ENCODE data around the gene ABCB11.
"Not testable (repeated sequence)": the region's sequence is repeated elsewhere in the genome, so short reads cannot be mapped to it uniquely, and the experiment has no call there.

ABCB11 gene

DNA sequence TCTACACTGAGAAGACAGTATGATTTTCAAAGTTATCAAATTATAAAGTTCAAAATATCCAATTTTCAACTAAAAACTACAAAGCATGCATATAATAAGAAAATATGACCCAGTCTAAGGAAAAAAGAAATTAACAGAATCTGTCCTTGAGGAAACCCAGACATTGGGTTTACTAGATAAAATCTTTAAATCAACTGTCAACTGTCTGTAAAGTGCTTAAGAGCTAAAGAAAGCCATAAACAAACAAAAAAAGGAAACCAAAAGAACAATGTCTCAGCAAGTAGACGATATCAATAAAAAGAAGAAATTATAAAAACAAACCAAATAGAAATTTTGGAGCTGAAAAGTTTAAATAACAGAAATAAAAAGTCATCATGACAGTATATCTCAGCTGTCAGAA lies 10.5 kb upstream of the ABCB11 start:
- DNase-seq: no peak

DNA sequence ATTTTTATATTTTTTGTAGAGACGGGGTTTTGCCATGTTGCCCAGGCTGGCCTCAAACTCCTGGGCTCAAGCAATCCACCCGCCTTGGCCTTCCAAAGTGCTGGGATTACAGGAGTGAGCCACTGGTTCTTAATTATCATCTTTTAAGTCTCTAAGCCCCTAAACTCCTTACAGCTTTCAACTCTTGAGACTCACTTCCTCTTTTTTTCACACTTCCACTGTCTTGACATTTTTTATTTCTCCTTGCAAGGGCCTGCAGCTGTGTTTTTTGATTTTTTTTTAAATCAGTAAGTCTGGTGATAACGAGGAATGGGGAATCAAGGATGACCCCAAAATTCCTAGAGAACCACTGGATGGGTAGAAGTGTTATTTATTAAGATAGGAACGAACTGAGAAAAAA lies 8.6 kb upstream of the ABCB11 start:
- DNase-seq: no peak

DNA sequence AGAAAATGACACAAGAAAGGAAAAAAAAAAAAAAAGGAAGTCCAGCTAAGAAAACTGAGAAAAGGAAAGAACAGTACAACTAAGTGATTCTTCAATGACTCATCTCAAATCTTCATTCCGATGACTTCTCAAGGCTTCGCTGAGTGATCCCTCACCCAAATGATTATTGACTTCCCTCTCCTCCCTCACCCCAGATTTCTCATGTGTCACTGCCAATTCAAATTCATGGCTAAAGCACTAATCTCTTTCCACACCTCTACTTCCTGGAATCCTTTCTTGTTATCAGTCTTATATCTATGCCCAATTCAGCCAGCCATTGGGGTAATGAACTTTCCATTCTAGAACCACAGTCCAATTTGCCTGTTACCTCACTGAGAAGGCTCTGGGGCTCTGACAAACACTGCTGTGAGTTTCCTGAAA lies 7.2 kb upstream of the ABCB11 start:
- no peak for DNase-seq

DNA sequence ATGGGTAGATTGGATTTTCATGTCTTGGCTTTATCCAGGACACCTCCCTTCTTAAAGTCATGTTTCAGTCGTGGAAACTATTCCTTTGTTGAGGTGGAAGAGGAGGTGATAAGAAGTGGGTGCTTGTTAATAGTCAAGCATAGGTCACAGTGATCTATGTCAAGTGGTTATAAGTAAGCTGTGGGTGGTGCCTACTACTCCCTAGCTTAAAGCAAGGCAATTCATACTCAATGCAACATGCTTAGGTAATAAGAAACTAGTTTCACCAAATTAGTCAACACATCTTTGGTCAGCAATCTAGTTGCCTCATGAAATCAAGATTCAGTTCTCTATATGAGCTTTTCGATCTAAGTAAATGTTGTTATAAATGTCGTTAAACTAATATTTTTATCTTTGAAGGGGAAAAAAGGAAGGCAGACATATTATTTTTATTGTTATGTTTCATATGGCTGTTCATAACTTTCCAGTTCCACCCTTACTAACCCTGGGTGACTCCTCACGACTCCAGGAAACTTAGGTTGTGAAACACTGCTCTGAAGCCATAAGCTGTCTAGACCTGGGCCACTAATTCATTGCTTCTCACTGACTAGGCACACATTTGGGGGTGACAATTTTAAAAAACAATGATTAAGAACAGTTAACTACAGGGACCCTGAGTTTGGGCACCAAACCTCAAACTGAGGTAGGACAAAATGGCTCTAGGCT lies 5.8 kb upstream of the ABCB11 start:
- DNase-seq: no peak

DNA sequence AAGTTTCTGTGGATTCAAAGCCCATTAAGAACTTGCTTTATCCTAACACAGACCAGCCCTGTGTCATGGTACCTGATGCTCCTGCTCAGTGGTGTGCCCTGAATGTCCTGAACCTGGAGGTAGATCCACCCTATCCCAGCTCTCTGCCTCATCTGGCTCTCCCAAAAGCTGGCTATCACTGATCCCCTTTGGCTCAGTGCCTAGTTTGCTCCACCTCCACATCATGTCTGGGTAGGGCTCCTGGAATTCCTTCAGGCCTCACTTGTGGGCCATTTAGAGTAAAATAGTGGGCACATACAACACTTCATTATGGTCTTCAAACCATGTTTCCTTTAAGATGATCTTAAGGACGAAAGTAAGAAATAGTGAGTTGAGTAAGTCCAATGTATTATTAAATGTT lies 4.8 kb upstream of the ABCB11 start:
- DNase-seq: no peak

DNA sequence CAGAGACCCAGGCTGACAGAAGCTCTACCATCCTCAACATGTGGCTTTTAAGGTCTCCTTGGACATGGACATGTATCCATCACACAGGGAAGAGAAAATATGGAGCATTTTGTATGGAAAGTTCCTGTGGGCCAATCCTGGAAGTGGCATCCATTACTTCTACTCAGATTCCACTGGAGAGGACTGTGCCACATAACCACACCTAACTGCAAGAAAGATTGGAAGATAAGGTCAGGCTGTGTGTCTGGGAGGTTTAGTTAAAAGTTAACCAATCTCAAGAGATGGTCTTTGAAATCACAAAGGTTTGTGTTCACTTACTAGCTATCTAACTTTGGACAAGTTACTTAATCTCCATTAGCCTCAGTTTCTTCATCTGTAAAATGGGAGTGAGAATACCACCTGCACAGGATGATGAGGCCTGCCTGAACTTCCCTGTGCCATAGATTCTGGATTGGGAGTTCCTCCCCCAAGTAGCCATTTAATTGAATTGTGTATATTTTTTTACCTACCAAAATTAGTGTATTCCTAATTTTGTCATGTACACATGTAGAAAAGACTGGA lies 3.9 kb upstream of the ABCB11 start:
- DNase-seq: no peak

DNA sequence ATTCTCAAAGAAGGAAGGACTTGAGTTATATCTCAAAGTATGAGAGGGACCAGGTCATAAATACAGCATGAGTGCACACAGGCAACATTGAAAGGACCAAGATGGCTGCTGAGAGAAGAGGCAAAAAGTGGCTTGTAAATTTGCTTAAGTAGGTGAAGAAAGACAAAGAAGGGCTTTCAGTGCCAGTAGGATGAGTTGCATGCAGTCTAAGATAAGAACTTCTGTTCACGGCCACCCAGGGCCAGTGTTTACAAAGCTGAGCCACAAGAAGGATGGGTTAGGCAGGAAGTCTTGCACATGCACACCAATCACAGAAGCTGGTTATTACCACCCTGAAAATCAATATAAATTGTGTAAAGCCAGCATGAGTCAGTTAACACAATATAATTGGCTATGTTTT lies 3.1 kb upstream of the ABCB11 start:
- no peak for DNase-seq

DNA sequence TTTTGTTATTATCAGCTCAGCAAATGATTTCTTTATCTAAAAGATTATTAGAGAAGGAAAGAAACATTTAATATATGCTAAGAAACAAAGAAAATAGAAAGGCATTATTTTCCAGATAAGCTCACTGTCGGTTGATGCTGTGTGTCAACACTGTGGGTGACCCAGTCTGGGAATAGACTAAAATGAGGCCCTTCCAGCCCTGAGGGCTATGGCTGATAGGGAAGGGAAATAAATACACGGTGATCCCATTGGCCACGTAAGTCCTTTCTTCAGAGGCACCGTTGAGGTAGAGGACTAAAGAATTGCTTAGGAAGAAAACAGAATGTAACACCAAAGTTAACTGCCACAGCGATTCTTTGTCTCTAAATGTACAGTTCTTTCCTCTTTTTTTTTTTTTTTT lies 1.8 kb downstream of the ABCB11 start:
- DNase-seq: no peak

DNA sequence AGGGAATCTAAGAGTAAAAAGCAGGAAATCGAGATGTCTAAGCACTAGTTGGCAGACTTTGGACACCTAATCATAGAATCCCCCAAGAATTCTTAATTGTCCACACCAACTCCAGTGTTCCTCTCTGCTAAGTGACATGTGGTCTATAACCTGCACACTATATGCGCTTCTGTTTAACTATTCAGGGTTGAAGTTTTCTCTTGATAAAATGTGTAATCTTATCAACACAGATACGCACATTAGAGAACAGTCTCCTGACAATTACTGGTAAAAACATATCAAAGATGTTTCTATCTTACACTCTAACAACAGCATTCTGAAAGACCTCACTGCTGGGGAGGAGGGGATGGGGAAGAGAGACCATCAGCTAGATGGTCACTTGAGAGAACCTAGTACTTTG lies 3.9 kb downstream of the ABCB11 start:
- no peak for DNase-seq

DNA sequence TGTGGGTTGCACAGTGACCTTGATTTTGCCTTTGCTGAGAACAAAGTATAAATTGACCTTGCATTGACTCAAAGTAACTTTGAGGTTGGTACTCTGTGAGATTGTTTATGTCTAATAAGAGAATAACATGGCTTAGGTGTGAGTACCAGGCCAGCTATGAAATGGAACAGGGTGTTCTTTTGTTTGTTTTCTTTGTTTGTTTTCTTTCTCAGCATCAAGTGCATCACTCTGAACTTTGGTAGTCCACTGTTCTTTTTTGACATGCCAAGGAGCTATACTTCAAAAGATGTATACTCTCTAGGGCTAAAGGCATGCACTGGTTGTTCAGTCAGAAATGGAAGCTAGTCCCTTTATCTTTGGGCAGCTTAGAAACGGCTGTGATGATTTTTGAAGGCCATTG lies 5.1 kb downstream of the ABCB11 start:
- no peak for DNase-seq

DNA sequence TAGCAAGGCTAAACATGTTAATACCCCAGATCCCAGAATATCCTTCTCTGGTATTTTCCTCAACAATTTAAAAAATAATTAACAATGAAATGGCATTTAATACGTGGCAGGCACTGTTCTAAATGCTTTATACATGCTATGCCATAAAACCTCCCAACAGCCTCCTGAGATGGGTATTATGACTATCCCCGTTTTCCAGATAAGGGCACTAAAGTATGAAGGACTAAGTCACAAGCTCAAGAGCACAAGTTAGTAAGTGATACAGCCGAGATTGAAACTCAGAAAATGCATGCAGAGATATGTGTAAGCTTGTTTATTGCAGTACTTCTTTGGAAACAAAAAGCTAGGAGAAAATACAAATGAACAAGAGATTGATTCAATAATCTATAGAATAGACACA lies 8.0 kb downstream of the ABCB11 start:
- no peak for DNase-seq

DNA sequence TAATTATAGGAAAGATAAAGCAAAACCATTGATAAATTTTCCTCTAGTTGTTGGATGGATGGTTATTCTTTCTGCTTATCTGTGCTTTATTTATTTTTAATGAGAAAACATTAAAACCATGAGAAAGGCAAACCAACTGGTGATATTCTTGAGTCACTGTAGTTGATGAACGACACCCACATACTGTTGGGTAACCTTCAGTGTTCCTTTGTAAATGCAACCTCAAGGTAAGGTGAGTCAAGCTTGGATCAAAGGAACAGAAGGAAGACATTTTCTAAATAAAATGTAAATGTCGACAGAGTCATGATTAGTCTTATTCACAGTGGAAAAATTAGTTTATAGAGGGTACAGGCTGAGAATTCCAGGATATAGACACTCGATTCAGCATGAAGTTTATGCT lies 12.7 kb downstream of the ABCB11 start:
- DNase-seq: no peak

DNA sequence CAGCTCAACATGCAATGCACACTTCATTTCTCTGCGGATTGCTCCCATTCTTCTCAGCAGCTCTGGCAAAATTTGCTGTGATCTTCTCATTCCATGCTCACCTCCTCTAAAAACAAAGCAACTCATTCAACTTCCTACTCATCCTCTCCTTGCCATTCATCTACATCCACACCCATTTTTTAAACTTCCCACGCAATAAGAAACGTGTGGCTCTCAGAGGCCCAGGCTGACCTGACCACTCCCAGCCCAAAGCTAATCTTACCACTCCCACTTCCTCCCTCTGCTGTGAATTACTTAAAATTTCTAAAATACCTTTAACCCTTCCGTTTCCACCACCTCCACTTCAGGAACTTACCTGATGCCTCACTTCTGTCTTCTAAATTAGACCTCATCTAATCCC lies 15.2 kb downstream of the ABCB11 start:
- no peak for DNase-seq

DNA sequence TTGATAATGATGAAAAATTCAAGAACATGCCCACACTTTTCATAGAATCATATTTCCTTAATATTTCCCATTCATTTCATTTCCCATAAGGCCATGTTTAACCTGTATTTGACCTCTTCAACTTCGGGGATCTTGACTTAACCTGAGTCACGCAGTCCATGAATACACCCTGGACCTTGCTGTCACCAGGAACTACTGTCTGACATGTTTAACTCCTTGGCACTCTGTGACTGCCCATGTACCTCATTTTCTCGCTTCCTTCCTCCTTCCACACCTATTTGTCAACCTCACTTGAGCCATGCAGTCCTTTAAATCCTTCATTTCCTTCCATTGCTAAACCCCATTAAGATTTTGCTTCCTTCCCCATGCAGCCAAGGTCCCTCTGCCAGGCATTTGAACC lies 16.3 kb downstream of the ABCB11 start:
- no peak for DNase-seq

DNA sequence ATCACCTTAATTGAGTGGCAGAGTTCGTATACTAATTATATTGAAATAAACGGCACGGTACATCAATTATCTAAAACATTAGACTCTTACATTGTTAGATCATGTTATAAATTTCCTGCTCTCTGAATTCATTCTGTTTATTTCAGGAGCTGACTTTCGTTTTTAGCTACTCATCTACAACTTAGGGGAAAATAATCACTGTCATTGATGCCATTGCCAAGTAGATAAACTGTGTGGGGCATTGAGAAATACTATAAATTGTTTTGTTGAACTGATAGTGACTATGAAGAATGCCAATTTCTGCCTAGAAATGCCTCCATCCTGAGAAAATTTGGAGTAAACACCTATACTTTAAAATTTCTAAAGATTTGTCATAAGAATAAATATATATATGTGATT lies 17.5 kb downstream of the ABCB11 start:
- no peak for DNase-seq

DNA sequence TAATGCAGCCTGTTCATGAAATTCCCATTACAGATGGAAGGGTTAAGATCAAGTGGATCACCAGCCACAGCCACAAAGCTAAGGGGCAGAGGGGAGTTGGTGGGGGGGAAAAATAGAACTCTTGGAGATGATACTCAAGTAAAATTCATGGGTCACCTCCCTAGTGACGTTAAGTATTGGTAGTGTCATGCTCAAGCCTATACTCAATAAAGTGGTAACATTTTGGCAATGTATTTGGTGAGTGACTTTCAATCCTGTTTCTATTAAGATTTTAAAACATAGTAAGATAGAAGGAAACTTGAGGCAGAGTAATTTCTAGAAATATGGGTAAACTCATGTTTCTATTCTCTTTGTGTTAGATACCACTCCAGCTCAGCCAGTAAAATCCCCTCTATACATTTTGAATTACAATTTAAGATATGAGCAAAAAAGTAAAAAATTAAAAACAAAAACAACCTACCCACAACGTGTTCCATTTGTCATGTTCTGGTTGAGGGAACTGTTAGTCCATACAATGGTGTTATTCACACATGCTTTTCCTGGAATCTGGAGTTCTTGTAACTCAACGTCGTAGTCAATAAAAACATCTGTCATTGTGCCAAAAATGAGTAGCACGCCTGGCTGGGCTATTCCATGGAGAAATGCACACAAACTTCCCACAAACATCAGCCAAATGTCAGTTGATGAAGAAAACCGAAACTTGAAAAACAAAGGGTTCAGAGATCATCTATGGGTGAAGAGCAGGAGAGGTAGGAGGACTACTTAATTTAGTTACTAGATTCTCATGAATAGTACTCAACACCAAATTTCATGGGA lies 18.1 kb downstream of the ABCB11 start:
- no peak for DNase-seq

DNA sequence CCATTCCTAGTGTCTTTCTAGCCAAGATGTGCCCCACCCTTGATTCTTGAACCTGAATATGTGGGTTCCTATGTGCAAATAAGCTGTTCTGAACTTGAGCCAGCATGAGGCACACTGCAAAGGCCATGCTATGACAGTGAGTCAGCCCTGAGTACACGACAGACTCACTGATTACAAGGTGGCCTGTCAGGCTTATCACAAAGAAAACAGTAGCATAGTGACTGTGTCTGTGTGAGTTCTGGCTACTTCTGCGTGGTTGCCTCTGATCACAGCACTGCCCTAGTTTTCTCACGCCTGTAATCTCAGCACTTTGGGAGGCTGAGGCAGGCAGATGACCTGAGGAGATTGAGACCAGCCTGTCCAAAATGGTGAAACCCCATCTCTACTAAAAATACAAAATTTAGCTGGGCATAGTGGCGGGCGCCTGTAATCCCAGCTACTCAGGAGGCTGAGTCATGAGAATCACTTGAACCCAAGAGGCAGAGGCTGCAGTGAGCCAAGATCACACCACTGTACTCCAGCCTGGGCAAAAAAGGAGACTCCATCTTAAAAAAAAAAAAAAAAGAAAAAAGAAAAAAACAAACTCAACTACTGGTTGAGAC lies 18.8 kb downstream of the ABCB11 start:
- DNase-seq: not testable (repeated sequence)

DNA sequence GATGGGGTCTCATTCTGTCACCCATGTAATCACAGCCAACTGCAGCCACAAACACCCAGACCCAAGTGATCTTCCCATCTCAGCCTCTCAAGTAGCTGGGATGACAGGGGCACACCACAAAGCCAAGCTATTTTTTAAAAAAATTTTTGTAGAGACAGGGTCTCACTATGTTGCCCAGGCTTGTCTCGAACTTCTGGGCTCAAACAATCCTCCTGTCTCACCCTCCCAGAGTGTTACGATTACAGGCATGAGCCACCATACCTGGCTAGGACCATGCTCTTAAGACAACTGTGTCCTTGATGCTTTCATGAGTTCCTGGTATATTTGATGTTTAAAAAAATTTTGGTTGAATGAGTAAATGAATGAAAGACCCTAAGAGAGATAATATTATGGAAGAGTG lies 19.4 kb downstream of the ABCB11 start:
- DNase-seq: no peak

DNA sequence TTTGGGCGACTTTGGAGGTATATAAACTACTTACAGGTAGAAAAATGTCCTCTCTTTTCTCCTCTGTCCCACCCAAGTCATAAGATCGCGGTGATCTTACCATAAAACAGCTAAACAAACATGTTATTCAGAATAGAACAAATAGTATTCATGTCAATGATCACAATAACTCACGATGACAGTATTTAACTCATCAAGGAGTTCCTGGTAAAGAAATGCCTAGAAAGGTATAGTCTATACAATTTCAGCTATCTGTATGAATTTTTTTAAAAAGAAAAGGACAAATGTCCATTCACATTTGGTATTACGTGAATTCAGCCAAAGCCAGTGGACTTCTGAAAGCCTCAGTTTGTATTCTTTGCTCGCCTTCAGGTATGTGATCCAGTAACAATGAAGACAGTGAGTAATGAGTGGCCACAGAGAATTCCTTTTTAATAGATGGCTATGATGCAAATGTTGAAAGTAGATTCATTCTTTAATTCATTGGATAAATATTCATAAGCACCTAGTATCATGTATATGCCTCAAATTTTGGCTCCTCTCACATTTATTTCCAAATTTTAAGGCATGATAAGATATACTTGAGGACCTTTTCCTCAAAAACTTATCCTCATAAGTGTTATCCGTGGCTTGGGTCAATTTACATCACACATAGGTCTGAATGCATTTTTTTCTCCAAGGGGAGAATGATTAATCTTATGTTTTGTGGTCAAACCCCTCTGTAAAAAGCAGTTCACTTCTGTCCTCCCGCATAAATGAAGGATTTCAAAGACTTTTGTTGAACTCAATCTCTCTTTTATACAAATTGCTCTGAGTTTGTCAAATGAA lies 20.3 kb downstream of the ABCB11 start:
- no peak for DNase-seq

DNA sequence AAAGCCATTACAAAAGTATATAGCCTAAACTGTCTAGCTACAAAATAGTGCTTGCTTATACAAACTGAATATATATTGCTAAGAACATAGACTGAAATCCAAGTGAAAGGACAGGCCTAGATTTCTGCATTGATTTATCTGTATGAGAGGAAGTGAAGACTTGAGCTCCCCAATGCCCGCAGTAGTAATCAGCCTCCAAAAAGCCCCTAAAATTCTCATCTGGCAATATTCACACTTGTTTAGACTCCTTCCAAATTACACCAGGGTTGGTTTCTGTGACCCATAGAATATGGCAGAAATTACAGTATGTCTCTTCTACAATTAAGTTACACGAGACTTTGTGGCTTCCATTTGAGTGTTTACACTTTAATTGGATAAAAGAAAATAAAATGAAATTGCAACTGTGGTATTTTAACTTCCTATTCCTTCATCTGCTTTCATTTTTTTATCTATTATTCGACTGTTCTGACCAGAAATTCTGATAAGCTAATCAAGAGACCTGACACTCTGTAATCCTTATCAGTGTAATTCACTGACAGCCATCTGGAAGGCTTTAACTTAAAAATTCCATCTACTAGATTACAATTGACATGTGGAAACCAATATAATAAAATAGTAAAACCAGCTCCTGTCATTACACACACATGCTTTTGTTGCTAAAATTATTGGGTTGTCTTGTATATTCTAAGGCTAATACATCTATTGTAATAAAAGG lies 21.1 kb downstream of the ABCB11 start:
- DNase-seq: no peak

DNA sequence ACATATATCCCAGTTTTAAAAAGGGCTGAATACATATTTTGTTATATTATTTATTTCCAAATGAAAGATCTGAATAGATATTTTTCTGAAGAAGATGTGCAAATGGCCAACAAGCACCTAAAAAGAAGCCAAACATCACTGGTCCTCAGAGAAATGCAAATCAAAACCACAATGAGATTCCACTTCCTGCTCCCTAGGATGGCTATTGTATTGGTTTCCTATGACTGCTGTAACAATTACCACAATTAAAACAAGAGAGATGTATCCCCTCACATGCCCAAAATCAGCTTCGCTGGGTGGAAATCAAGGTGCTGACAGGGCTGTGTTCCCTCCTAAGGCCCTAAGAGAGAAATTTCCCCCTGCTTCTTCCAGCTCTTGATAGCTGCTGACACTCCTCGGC lies 23.2 kb downstream of the ABCB11 start:
- DNase-seq: no peak

DNA sequence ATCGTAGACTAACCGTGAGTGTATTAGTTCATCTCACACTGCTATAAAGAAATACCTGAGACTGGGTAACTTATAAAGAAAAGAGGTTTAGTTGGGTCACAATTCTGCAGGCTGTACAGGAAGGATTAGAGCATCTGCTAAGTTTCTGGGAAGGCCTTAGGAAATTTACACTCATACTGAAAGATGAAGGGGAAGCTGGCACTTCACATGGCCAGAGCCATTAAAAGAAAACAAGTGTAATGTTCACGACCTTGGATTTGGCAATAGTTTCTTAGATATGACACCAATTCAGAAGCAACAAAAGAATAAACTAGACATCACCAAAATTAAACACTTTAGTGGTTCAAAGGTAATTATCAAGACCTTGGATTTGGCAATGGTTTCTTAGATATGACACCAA lies 23.8 kb downstream of the ABCB11 start:
- no peak for DNase-seq
